K562 (cell line): ENCODE results near the gene METTL24. TPM values are rescaled to one million over a fixed set of nuclear protein-coding genes. Genes with fewer than 3 reads are reported as not detected.

Experiments
- ATAC-seq: fragments of 200-7000 bp; cut with Tn5 transposase; 3 replicates; pipeline ENCODE4 v1.9.1; 2020; ENCODE audit warnings: moderate library complexity
- BruUV-seq: library from RNA; stranded (reverse); fragments of 400-500 nt; replicated peaks from 2 replicates; lab custom pipeline; 2021; lab: Mats Ljungman, UMichigan
- CTCF ChIA-PET: fragments of 300-600 bp; formaldehyde crosslinking; extraction: SDS; loops from one replicate; lab custom pipeline; 2021; ENCODE audit warnings: low intra/inter-chr PET ratio; lab: Yijun Ruan, JAX
- POLR2A ChIA-PET: fragments of 300-600, 350-650 bp; sonication (Branson Sonifier 250); formaldehyde crosslinking; extraction: SDS; loops from one replicate; lab custom pipeline; 2021; ENCODE audit warnings: antibody characterized with exemption, inconsistent platforms; lab: Yijun Ruan, JAX
- DNase-seq, 4 experiments: peaks; one replicate each; pipeline versions ENCODE4 v3.0.0 to v3.0.0-alpha.2; 2011 to 2018; ENCODE audit warnings: low spot score in 3 of 4, mixed read lengths in 3 of 4; ENCODE audit errors: extremely low read depth in 1 of 4
- FAIRE-seq: peaks from 2 replicates; lab custom pipeline; 2011; peaks lifted over from hg19 to GRCh38; lab: Jason Lieb, UNC
- H2AFZ ChIP-seq: 2 replicates; pipeline ENCODE4 v1.6.0; 2011; ENCODE audit warnings: low read depth, low read length, control low read depth, inconsistent platforms
- H3K27ac ChIP-seq: fragments of 200-600 bp; 3 replicates; pipeline ENCODE4 v1.8.0; 2011; ENCODE audit warnings: low read depth, mild to moderate bottlenecking, control low read depth, inconsistent platforms, low read length, moderate library complexity, mixed read lengths; ENCODE audit errors: extremely low read depth
- H3K27me3 ChIP-seq, 2 experiments: fragments of 300-600 bp in 1 of 2; 2 replicates in 1 of 2; 3 replicates in 1 of 2; pipeline versions ENCODE4 v1.6.0 to v1.8.0; 2011; ENCODE audit warnings: inconsistent platforms in 2 of 2, low read length in 2 of 2, mild to moderate bottlenecking in 1 of 2, mixed read lengths in 1 of 2, moderate library complexity in 1 of 2; ENCODE audit not compliant: control insufficient read depth in 2 of 2, insufficient read depth in 2 of 2
- H3K36me3 ChIP-seq: fragments of 300-600 bp; 3 replicates; pipeline ENCODE4 v1.8.0; 2011; ENCODE audit warnings: mild to moderate bottlenecking, low read length, inconsistent platforms; ENCODE audit not compliant: control insufficient read depth, insufficient read depth
- H3K4me1 ChIP-seq, 2 experiments: fragments of 200-600 bp in 1 of 2; replicated peaks in 1 of 2; 2 replicates in 1 of 2; 3 replicates in 1 of 2; pipeline versions ENCODE4 v1.5.1 to v1.8.0; 2011; ENCODE audit warnings: inconsistent platforms in 2 of 2, low read length in 2 of 2, mild to moderate bottlenecking in 1 of 2, mixed read lengths in 1 of 2, moderate library complexity in 1 of 2; ENCODE audit not compliant: control insufficient read depth in 2 of 2, insufficient read depth in 2 of 2
- H3K4me2 ChIP-seq: 2 replicates; pipeline ENCODE4 v1.6.1; 2011; ENCODE audit warnings: low read length, control low read depth, inconsistent platforms, mixed read lengths; ENCODE audit not compliant: insufficient read depth
- H3K4me3 ChIP-seq: fragments of 200-600 bp; sonication (generic), shearing (Covaris generic); 2 replicates; pipeline ENCODE4 v1.5.1; 2016; ENCODE audit warnings: control low read depth, inconsistent platforms
- H3K79me2 ChIP-seq: fragments of 200-600 bp; 3 replicates; pipeline ENCODE4 v1.8.0; 2011; ENCODE audit warnings: low read length, inconsistent platforms; ENCODE audit not compliant: control insufficient read depth, insufficient read depth
- H3K9ac ChIP-seq, 2 experiments: 2 replicates each; pipeline versions ENCODE4 v1.6.0 to v1.6.1; 2011; ENCODE audit warnings: low read depth in 2 of 2, low read length in 2 of 2, control low read depth in 1 of 2, inconsistent platforms in 1 of 2, mild to moderate bottlenecking in 1 of 2, mixed read lengths in 1 of 2; ENCODE audit not compliant: insufficient read depth in 1 of 2
- H3K9me1 ChIP-seq: one replicate; pipeline ENCODE4 v1.6.0; 2011; ENCODE audit warnings: inconsistent platforms, mild to moderate bottlenecking, low read length, moderate library complexity; ENCODE audit not compliant: control insufficient read depth, insufficient read depth
- H3K9me3 ChIP-seq: replicated peaks from 2 replicates; pipeline ENCODE4 v1.5.1; 2011; ENCODE audit warnings: low read depth, low read length, inconsistent platforms; ENCODE audit not compliant: control insufficient read depth, insufficient read depth
- H4K20me1 ChIP-seq: replicated peaks from 2 replicates; pipeline ENCODE4 v1.6.1; 2011; ENCODE audit warnings: low read length, inconsistent platforms, mixed read lengths; ENCODE audit not compliant: control insufficient read depth, insufficient read depth
- ARNT ChIP-seq, 2 experiments: fragments of 450-650 bp; IDR thresholded peaks; 2 replicates each; pipeline ENCODE4 v1.6.1; 2016; ENCODE audit warnings: mild to moderate bottlenecking in 1 of 2
- CGGBP1 ChIP-seq: fragments of 250-450 bp; sonication (Bioruptor Pico); IDR thresholded peaks from 2 replicates; pipeline ENCODE4 v1.9.0; 2021; ENCODE audit warnings: mild to moderate bottlenecking
- CHD7 ChIP-seq: fragments of 200-600 bp; sonication (generic); IDR thresholded peaks from one replicate; pipeline ENCODE4 v1.6.1; 2012; ENCODE audit warnings: mild to moderate bottlenecking, low read depth, low read length, inconsistent platforms
- DIDO1 ChIP-seq: fragments of 450-650 bp; IDR thresholded peaks from 2 replicates; pipeline ENCODE4 v1.6.1; 2016; ENCODE audit warnings: low read depth, missing biosample characterization, missing genetic modification characterization
- DPF2 ChIP-seq: fragments of 450-650 bp; IDR thresholded peaks from 2 replicates; pipeline ENCODE4 v1.6.1; 2016
- ZNF134 ChIP-seq: fragments of 250-450 bp; sonication (Bioruptor Pico); conservative IDR thresholded peaks from 2 replicates; pipeline ENCODE4 v1.4.0; 2020
- ZSCAN32 ChIP-seq: fragments of 450-650 bp; formaldehyde crosslinking; IDR thresholded peaks from 2 replicates; pipeline ENCODE4 v1.4.0; 2020; ENCODE audit warnings: mild to moderate bottlenecking, moderate library complexity
- in situ Hi-C: fragments of 300-500 bp; cut with MboI; formaldehyde crosslinking; loops from 4 replicates; pipeline ENCODE4 v1.15.0; 2018; ENCODE audit warnings: inconsistent platforms, mixed read lengths
- intact Hi-C: fragments of 100-400 bp; cut with micrococcal nuclease; formaldehyde crosslinking; loops from 2 replicates; pipeline ENCODE4 v1.14.2; 2022
- polyA plus RNA-seq, 8 experiments: library from polyadenylated mRNA; depleted of rRNA in 4 of 8; stranded (reverse) in 5 of 8; unstranded in 3 of 8; fragments of >200 nt; fragmentation: Nextera tagmentation in 2 of 8; fragmentation: Illumina TruSeq in 1 of 8; extraction: Ambion mirVana in 2 of 8; extraction: Trizol in 1 of 8; gene quantifications; 2 replicates each; pipeline versions ENCODE4 v1.2.1 to v1.2.3, GENCODE V29; 2011 to 2014; ENCODE audit warnings: inconsistent platforms in 1 of 8, missing spikeins in 1 of 8
- total RNA-seq, 7 experiments: library from RNA; depleted of rRNA in 6 of 7; stranded (reverse); fragments of >200 nt in 6 of 7; fragmentation: Illumina TruSeq in 2 of 7; extraction: Trizol in 2 of 7; gene quantifications; 2 replicates each; pipeline versions ENCODE4 v1.2.1 to v1.2.3, GENCODE V29; 2011 to 2021; ENCODE audit warnings: low replicate concordance in 1 of 7
- TF ChIP-seq, protein P1 (sequence below): sonication (generic); formaldehyde crosslinking; IDR thresholded peaks from 2 replicates; pipeline ENCODE4 v1.8.0; 2023; ENCODE audit warnings: mild to moderate bottlenecking, missing genetic modification reagents
- TF ChIP-seq, protein P2 (sequence below), 3 experiments: IDR thresholded peaks in 2 of 3; conservative IDR thresholded peaks in 1 of 3; 2 replicates each; pipeline ENCODE4 v1.5.1; 2011 to 2012; ENCODE audit warnings: low read length in 3 of 3, mild to moderate bottlenecking in 3 of 3, control low read depth in 2 of 3, improper control_type of control experiment in 1 of 3, inconsistent platforms in 1 of 3, low read depth in 1 of 3, mixed read lengths in 1 of 3, moderate library complexity in 1 of 3; ENCODE audit not compliant: insufficient read depth in 2 of 3

METTL24 gene
- total and polyA plus RNA-seq, 9 of the 15 experiments (the other 6 are each of a cell fraction or from before 2014, with no cell fraction given), result not detected

GRCh38 chr6:110221738-110222137 lies 136.4 kb downstream of the METTL24 start:
- Histone ChIP-seq H3K9me1 (no peaks in the 10 kb centered on the region), H3K36me3 (peaks cover 36% of the 10 kb centered on the region), H3K27ac (no peak overlapping the region), H3K4me2 (no peak overlapping the region), H3K9me3 (no peaks in the 10 kb centered on the region), H3K4me3 (no peak overlapping the region), H3K4me1 (no peaks in the 10 kb centered on the region), H4K20me1 (no peaks in the 10 kb centered on the region), H3K79me2 (no peaks in the 10 kb centered on the region), H2AFZ (no peak overlapping the region), H3K9ac (no peak overlapping the region), H3K27me3 (no peaks in the 10 kb centered on the region)
- no peak for ATAC-seq
- no peak for DNase-seq
- no peak for FAIRE-seq
- intact Hi-C loops, result no loop called here
- CTCF ChIA-PET, result no interaction called here
- POLR2A ChIA-PET, result no interaction called here
- BruUV-seq, result no TSS peak
- in situ Hi-C loops, result loop anchor here (5.0 kb wide), 1 partner anchor 34 kb away; no protein-coding TSS in a partner anchor
- TF ChIP-seq ZNF134 (CRISPR knock-in tag) (no peak), DIDO1 (tag) (no peak), ZSCAN32 (CRISPR knock-in tag) (no peak), ARNT (IDR thresholded peaks at IDR 0.05) (no peak), DPF2 (no peak), CHD7 (no peak), CGGBP1 (CRISPR knock-in tag) (no peak)
- TF ChIP-seq, protein P1, sequence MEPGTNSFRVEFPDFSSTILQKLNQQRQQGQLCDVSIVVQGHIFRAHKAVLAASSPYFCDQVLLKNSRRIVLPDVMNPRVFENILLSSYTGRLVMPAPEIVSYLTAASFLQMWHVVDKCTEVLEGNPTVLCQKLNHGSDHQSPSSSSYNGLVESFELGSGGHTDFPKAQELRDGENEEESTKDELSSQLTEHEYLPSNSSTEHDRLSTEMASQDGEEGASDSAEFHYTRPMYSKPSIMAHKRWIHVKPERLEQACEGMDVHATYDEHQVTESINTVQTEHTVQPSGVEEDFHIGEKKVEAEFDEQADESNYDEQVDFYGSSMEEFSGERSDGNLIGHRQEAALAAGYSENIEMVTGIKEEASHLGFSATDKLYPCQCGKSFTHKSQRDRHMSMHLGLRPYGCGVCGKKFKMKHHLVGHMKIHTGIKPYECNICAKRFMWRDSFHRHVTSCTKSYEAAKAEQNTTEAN (CRISPR knock-in tag), result no peak
- TF ChIP-seq, protein P2, sequence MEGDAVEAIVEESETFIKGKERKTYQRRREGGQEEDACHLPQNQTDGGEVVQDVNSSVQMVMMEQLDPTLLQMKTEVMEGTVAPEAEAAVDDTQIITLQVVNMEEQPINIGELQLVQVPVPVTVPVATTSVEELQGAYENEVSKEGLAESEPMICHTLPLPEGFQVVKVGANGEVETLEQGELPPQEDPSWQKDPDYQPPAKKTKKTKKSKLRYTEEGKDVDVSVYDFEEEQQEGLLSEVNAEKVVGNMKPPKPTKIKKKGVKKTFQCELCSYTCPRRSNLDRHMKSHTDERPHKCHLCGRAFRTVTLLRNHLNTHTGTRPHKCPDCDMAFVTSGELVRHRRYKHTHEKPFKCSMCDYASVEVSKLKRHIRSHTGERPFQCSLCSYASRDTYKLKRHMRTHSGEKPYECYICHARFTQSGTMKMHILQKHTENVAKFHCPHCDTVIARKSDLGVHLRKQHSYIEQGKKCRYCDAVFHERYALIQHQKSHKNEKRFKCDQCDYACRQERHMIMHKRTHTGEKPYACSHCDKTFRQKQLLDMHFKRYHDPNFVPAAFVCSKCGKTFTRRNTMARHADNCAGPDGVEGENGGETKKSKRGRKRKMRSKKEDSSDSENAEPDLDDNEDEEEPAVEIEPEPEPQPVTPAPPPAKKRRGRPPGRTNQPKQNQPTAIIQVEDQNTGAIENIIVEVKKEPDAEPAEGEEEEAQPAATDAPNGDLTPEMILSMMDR (IDR thresholded peaks at IDR 0.05 in 2 of 3, conservative IDR thresholded peaks at IDR 0.05 in 1 of 3; ENCODE audit: insufficient read depth in 2 of 3, low read depth in 1 of 3, low read length in 3 of 3), result no peak
